Measurements from ENCODE around the gene CNGB1.
A peak's percentile ranks its signal among the peaks of the same experiment; 100 is the strongest.

CNGB1 gene

DNA sequence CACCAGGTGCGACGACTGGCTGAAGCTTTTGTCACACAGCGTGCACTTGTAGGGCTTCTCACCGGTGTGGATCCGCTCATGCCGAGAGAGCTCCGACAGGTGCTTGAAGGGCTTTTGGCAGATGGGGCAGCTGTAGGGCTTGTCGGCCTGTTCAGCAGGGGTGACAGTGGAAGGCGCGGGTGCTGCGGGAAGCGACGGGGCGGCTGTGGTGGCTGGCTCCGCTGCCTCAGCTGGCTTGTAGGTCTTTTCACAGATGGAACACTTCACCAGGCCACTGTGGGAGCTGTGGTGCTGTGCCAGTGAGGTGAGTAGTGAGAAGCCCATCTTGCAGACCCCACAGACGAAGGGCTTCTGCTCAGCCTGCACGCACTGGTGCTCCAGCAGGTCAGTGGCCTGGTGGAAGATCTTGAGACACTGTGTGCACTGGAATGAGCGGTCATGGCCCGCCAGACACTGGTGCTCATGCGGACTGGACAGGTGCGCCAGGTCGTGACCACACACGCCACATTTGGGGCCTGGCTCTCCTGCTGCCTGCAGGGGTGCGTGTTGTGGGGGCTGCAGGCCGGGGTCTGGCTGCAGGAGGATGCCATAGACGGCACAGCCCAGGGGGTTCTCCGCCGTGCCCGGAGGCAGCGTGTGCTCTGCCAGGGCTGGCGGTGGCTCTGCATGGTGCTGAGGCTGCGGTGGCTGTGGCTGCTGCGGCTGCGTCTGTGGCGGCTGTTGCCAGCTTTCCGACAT, 26.8 kb upstream of the CNGB1 start:
- no peak for ATAC-seq (ENCODE audit: low read depth)
- no peak overlapping the region for H3K4me3 ChIP-seq (ENCODE audit: severe bottlenecking)
- H3K4me1 ChIP-seq (ENCODE audit: insufficient read depth, poor library complexity, severe bottlenecking): peaks cover 31% of the 10 kb centered on the region

DNA sequence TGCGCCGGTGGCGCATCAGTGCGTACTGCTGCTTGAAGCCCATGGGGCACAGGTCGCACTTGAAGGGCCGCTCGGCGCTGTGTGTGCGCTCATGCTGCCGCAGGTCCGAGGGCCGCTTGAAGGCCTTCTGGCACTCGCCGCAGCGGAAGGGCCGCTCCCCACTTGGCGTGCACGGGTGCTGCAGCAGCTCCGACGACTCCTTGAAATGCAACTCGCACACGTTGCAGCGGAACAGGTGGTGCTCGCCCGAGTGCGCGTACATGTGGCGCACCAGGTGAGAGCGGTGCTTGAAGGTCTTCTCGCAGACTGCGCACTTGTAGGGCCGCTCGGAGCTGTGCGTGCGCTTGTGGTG, 26.2 kb upstream of the CNGB1 start:
- Histone ChIP-seq H3K27ac (ENCODE audit: poor library complexity, severe bottlenecking) (no peak overlapping the region), H3K4me3 (ENCODE audit: severe bottlenecking) (no peak overlapping the region), H3K4me1 (ENCODE audit: insufficient read depth, poor library complexity, severe bottlenecking) (peaks cover 31% of the 10 kb centered on the region), H3K9me3 (ENCODE audit: severe bottlenecking) (no peaks in the 10 kb centered on the region), H3K36me3 (ENCODE audit: low read depth) (peaks cover 13% of the 10 kb centered on the region), H3K27me3 (ENCODE audit: insufficient read depth, poor library complexity, severe bottlenecking) (no peaks in the 10 kb centered on the region)
- ATAC-seq (ENCODE audit: low read depth) (no peak), DNase-seq (ENCODE audit: low spot score) (no peak)
- TF ChIP-seq, protein P1, sequence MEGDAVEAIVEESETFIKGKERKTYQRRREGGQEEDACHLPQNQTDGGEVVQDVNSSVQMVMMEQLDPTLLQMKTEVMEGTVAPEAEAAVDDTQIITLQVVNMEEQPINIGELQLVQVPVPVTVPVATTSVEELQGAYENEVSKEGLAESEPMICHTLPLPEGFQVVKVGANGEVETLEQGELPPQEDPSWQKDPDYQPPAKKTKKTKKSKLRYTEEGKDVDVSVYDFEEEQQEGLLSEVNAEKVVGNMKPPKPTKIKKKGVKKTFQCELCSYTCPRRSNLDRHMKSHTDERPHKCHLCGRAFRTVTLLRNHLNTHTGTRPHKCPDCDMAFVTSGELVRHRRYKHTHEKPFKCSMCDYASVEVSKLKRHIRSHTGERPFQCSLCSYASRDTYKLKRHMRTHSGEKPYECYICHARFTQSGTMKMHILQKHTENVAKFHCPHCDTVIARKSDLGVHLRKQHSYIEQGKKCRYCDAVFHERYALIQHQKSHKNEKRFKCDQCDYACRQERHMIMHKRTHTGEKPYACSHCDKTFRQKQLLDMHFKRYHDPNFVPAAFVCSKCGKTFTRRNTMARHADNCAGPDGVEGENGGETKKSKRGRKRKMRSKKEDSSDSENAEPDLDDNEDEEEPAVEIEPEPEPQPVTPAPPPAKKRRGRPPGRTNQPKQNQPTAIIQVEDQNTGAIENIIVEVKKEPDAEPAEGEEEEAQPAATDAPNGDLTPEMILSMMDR (IDR thresholded peaks at IDR 0.05; ENCODE audit: poor library complexity, severe bottlenecking): no peak

More for the DNA sequence above, 26.8 kb upstream of the CNGB1 start:
- Histone ChIP-seq H3K9me3 (ENCODE audit: severe bottlenecking) (no peaks in the 10 kb centered on the region), H3K27me3 (ENCODE audit: insufficient read depth, poor library complexity, severe bottlenecking) (no peaks in the 10 kb centered on the region), H3K27ac (ENCODE audit: poor library complexity, severe bottlenecking) (peak overlapping the region; percentile 80), H3K36me3 (ENCODE audit: low read depth) (peaks cover 13% of the 10 kb centered on the region)
- no peak for DNase-seq (ENCODE audit: low spot score)
- TF ChIP-seq, protein P1 (IDR thresholded peaks at IDR 0.05; ENCODE audit: poor library complexity, severe bottlenecking): no peak

DNA sequence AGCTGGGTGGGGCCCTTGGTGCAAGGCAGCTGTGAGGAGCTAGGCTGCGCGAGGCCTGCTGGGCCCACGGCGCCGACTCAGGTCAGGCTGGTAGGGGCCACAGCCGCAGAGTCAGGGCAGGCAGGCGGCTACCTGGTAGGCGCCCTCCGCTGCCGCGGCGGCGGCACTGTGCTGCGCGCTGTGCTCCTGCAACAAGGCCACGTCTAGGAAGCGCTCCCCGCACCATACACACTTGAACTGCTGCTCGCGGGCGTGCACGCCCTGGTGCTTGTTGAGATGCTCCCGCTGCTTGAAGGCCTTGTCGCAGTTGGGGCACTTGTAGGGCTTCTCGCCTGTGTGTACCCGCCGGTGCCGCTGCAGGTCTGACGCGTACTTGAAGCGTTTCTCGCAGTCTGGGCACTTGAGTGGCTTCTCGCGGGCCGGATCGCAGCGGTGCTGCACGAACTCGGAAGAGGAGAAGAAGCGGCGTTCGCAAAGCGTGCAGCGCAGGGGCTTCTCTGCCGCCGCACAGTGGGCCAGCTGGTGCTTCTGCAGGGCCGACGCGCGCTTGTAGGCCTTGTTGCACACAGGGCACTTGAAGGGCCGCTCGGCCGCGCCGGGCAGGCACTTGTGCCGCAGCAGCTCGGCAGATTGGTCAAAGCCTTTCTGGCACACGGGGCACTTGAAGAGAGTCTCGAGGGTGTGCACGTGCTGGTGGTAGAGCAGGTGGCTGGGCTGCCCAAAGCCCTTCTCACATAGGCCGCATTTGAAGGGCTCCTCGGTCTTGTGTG, 25.7 kb upstream of the CNGB1 start:
- DNase-seq (ENCODE audit: low spot score) (no peak), ATAC-seq (ENCODE audit: low read depth) (no peak)
- H3K36me3 ChIP-seq (ENCODE audit: low read depth): peaks cover 13% of the 10 kb centered on the region
- peaks cover 31% of the 10 kb centered on the region for H3K4me1 ChIP-seq (ENCODE audit: insufficient read depth, poor library complexity, severe bottlenecking)
- H3K4me3 ChIP-seq (ENCODE audit: severe bottlenecking): no peak overlapping the region
- H3K9me3 ChIP-seq (ENCODE audit: severe bottlenecking): no peaks in the 10 kb centered on the region
- TF ChIP-seq, protein P1 (IDR thresholded peaks at IDR 0.05; ENCODE audit: poor library complexity, severe bottlenecking): no peak
- H3K27me3 ChIP-seq (ENCODE audit: insufficient read depth, poor library complexity, severe bottlenecking): no peaks in the 10 kb centered on the region
- H3K27ac ChIP-seq (ENCODE audit: poor library complexity, severe bottlenecking): no peak overlapping the region

DNA sequence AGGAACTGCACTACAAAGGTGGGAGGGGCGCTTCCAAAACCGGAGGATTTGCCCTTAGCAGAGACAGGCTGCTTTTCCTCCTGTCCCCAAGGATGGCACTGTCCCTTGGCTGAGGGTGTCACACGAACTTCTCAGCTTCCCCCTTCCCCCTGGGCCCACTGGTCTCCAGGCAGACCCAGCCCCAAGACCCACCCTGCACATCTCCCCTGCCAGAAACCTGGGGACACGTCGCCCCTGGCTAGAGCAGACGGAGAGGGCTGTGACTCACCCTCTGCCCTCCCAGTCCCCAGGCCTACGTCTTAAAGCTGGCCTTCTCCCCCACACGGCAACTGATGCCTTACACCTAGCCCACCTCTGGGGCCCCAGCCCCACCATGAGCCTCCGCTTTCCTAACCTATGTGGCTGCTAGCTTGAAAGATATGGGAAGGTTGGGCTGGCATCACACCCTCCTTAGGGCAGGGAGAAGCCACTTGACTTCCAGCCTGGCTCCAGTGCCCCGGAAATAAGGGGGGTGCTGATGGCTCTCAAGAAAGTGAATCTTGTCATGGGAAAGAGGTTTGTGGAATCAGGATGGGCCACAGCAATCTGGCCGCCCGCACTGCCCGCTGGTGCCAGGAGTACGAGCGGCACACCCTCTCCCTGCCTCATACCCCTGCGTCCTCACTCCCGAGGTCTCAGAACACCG, 24.9 kb upstream of the CNGB1 start:
- no peak overlapping the region for H3K27ac ChIP-seq (ENCODE audit: poor library complexity, severe bottlenecking)
- H3K4me3 ChIP-seq (ENCODE audit: severe bottlenecking): no peak overlapping the region
- H3K4me1 ChIP-seq (ENCODE audit: insufficient read depth, poor library complexity, severe bottlenecking): peaks cover 31% of the 10 kb centered on the region
- TF ChIP-seq, protein P1 (IDR thresholded peaks at IDR 0.05; ENCODE audit: poor library complexity, severe bottlenecking): no peak
- ATAC-seq (ENCODE audit: low read depth): no peak
- no peaks in the 10 kb centered on the region for H3K27me3 ChIP-seq (ENCODE audit: insufficient read depth, poor library complexity, severe bottlenecking)
- peaks cover 13% of the 10 kb centered on the region for H3K36me3 ChIP-seq (ENCODE audit: low read depth)
- H3K9me3 ChIP-seq (ENCODE audit: severe bottlenecking): no peaks in the 10 kb centered on the region
- no peak for DNase-seq (ENCODE audit: low spot score)
